Hepatocyte (in vitro differentiated cells): ENCODE measurements around the gene YLPM1.

Source experiments
- EZH2 ChIP-seq: fragments of 200-600 bp; sonication (generic); IDR thresholded peaks from 2 replicates; pipeline ENCODE4 v1.6.1; 2016; ENCODE audit warnings: antibody characterized with exemption, mild to moderate bottlenecking, borderline replicate concordance
- EZH2phosphoT487 ChIP-seq: fragments of 200-600 bp; sonication (generic); IDR thresholded peaks from one replicate; pipeline ENCODE4 v1.6.1; 2018; ENCODE audit warnings: antibody characterized with exemption, mild to moderate bottlenecking, low read depth, moderate library complexity; ENCODE audit not compliant: unreplicated experiment, severe bottlenecking
- TF ChIP-seq, protein P1 (sequence below): fragments of 200-600 bp; sonication (generic); IDR thresholded peaks from 2 replicates; pipeline ENCODE4 v1.5.1; 2016; ENCODE audit warnings: antibody characterized with exemption, mild to moderate bottlenecking; ENCODE audit not compliant: poor library complexity

DNA sequence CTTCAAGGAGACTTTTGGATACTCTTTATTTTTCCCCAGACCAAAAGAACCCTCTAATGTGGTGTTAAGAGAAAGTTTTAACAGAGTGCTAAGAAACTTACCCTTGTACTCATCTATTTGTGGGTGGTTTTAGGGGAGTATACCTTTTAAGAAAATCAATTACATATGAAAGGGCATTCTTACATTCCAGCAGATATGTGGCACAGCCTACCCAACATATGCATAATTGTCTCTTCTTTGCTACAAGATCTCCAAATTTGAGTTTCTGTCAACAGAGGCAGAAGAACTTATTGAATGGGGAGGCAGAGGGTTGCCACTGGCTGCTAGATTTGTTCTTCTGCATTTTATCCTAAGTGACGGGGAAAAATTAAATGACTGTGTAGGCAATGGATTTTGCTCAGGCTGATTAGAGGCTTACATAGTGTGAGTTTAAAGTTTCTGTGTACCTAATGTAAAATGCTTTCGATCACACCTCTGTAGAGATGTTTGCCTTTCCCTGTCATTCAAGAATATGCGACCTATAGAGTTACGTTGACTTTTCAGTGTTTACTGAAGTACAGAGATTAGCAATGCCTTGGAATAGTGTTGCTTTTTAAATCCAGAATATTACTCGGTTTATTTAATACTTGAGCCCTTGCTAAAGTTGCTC is 58.3 kb downstream of the YLPM1 start:
- TF ChIP-seq, protein P1, sequence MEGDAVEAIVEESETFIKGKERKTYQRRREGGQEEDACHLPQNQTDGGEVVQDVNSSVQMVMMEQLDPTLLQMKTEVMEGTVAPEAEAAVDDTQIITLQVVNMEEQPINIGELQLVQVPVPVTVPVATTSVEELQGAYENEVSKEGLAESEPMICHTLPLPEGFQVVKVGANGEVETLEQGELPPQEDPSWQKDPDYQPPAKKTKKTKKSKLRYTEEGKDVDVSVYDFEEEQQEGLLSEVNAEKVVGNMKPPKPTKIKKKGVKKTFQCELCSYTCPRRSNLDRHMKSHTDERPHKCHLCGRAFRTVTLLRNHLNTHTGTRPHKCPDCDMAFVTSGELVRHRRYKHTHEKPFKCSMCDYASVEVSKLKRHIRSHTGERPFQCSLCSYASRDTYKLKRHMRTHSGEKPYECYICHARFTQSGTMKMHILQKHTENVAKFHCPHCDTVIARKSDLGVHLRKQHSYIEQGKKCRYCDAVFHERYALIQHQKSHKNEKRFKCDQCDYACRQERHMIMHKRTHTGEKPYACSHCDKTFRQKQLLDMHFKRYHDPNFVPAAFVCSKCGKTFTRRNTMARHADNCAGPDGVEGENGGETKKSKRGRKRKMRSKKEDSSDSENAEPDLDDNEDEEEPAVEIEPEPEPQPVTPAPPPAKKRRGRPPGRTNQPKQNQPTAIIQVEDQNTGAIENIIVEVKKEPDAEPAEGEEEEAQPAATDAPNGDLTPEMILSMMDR, result no peak
- TF ChIP-seq EZH2 (no peak), EZH2phosphoT487 (no peak)
